ENCODE results near the gene NCR3LG1. TPM values are rescaled to one million over a fixed set of nuclear protein-coding genes. Genes with fewer than 3 reads are reported as not detected.

NCR3LG1 gene
- total RNA-seq, 1 donor from 2014 or later, result 1.0 TPM

- intact Hi-C loops (cut with micrococcal nuclease), result no loop called here
These were observed 57.0 kb downstream of the NCR3LG1 start for GRCh38 chr11:17408641-17409040.

- intact Hi-C loops (cut with micrococcal nuclease), result no loop called here
These were observed 59.2 kb downstream of the NCR3LG1 start for GRCh38 chr11:17410606-17411379.

GRCh38 chr11:17411418-17411817 is 59.8 kb downstream of the NCR3LG1 start:
- intact Hi-C loops (cut with micrococcal nuclease), result no loop called here

GRCh38 chr11:17412488-17413180 is 61.0 kb downstream of the NCR3LG1 start:
- intact Hi-C loops (cut with micrococcal nuclease), result no loop called here

- intact Hi-C loops (cut with micrococcal nuclease), result loop anchor here (1.0 kb wide), 1 partner anchor 13 kb away; no protein-coding TSS in a partner anchor
These were observed 62.1 kb downstream of the NCR3LG1 start for GRCh38 chr11:17413414-17414316.

GRCh38 chr11:17414317-17414737 is 62.7 kb downstream of the NCR3LG1 start:
- intact Hi-C loops (cut with micrococcal nuclease), result loop anchor here (1.0 kb wide), 1 partner anchor 12 kb away; no protein-coding TSS in a partner anchor

- intact Hi-C loops (cut with micrococcal nuclease), result loop anchor here (1.0 kb wide), 1 partner anchor 11 kb away; no protein-coding TSS in a partner anchor
These were observed 63.4 kb downstream of the NCR3LG1 start for GRCh38 chr11:17414992-17415391.

GRCh38 chr11:17415523-17416104 is 64.0 kb downstream of the NCR3LG1 start:
- intact Hi-C loops (cut with micrococcal nuclease), result no loop called here

GRCh38 chr11:17416492-17416891 is 64.9 kb downstream of the NCR3LG1 start:
- intact Hi-C loops (cut with micrococcal nuclease), result no loop called here

- intact Hi-C loops (cut with micrococcal nuclease), result no loop called here
These were observed 67.0 kb downstream of the NCR3LG1 start for GRCh38 chr11:17418444-17419081.

GRCh38 chr11:17421781-17422180 is 70.2 kb downstream of the NCR3LG1 start:
- intact Hi-C loops (cut with micrococcal nuclease), result no loop called here

- intact Hi-C loops (cut with micrococcal nuclease), result no loop called here
These were observed 72.1 kb downstream of the NCR3LG1 start for GRCh38 chr11:17423533-17424310.

GRCh38 chr11:17426233-17426632 is 74.6 kb downstream of the NCR3LG1 start:
- intact Hi-C loops (cut with micrococcal nuclease), result loop anchor here (1.0 kb wide), 1 partner anchor 12 kb away; no protein-coding TSS in a partner anchor

Other genes starting within 250 kb of the NCR3LG1 start
- 17.3 and 19.0 TPM in 2 replicates for gene PIK3C2A, start 143.8 kb upstream of the NCR3LG1 start, total RNA-seq
- gene NUCB2, start 75.1 kb upstream of the NCR3LG1 start, total RNA-seq, result 207 and 210 TPM in 2 replicates
- gene KCNJ11, start 36.9 kb downstream of the NCR3LG1 start, total RNA-seq, result 1.5 and 2.0 TPM in 2 replicates
- 0.50 and 1.3 TPM in 2 replicates for gene ABCC8, start 125.0 kb downstream of the NCR3LG1 start, total RNA-seq
- gene USH1C, start 192.6 kb downstream of the NCR3LG1 start, total RNA-seq, result not detected in 2 replicates
- not detected in 2 replicates for gene OTOG, start 195.5 kb downstream of the NCR3LG1 start, total RNA-seq